Stimulated activated CD4-positive, alpha-beta T cell treated with anti-CD3 and anti-CD28 coated beads, Interleukin-12 subunit alpha, Interleukin-12 subunit beta, amount 100 ng/mL, for 24 hours (primary cell): ENCODE data around the gene ITGAE.
"Not testable (repeated sequence)": the region's sequence is repeated elsewhere in the genome, so short reads cannot be mapped to it uniquely, and the experiment has no call there.

Experiments used
- DNase-seq, 2 experiments: peaks; one replicate each; pipeline ENCODE4 v3.0.0-alpha.2; 2020; ENCODE audit warnings: low read depth in 2 of 2

ITGAE gene

GRCh38 chr17:3800362-3801271 lies at the start of gene ITGAE:
Gene ITGAE (minus strand): TSS chr17:3801188. CDS start chr17:3801144, 44 bp downstream.
- no peak for DNase-seq

GRCh38 chr17:3848229-3848835 lies 47.3 kb upstream of the ITGAE start:
- no peak for DNase-seq

- no peak for DNase-seq
Observed at GRCh38 chr17:3847165-3847670, 46.2 kb upstream of the ITGAE start.

GRCh38 chr17:3846437-3847164 lies 45.6 kb upstream of the ITGAE start:
- DNase-seq: no peak

- DNase-seq: peak; percentile 82 to 85
Observed at GRCh38 chr17:3845621-3846436, 44.8 kb upstream of the ITGAE start, which contains the start of gene NCBP3. Gene NCBP3 (minus strand): TSS chr17:3846246. CDS start chr17:3846223, 23 bp downstream.

GRCh38 chr17:3845291-3845620 lies 44.3 kb upstream of the ITGAE start:
- peak in 1 of 2 experiments; percentile 26 for DNase-seq

- not testable (repeated sequence) for DNase-seq
Observed at GRCh38 chr17:3844556-3844955, 43.6 kb upstream of the ITGAE start.

GRCh38 chr17:3843935-3844516 lies 43.0 kb upstream of the ITGAE start:
- peak in 1 of 2 experiments; percentile 28 for DNase-seq

- no peak for DNase-seq
Observed at GRCh38 chr17:3838206-3838605, 37.2 kb upstream of the ITGAE start.

GRCh38 chr17:3836551-3836950 lies 35.6 kb upstream of the ITGAE start:
- no peak for DNase-seq

- DNase-seq: no peak
Observed at GRCh38 chr17:3835410-3836229, 34.6 kb upstream of the ITGAE start.

GRCh38 chr17:3834811-3835210 lies 33.8 kb upstream of the ITGAE start:
- DNase-seq: no peak

GRCh38 chr17:3828852-3829232 lies 27.9 kb upstream of the ITGAE start:
- no peak for DNase-seq

- no peak for DNase-seq
Observed at GRCh38 chr17:3828151-3828851, 27.3 kb upstream of the ITGAE start.

GRCh38 chr17:3827124-3827773 lies 26.3 kb upstream of the ITGAE start:
- DNase-seq: peak in 1 of 2 experiments; percentile 56

GRCh38 chr17:3826191-3826590 lies 25.2 kb upstream of the ITGAE start:
- no peak for DNase-seq

GRCh38 chr17:3821101-3821500 lies 20.1 kb upstream of the ITGAE start:
- DNase-seq: no peak

GRCh38 chr17:3818786-3819185 lies 17.8 kb upstream of the ITGAE start:
- DNase-seq: no peak
